RPMI7951 (cell line): ENCODE results near the gene PLEKHG1. TPM values are rescaled to one million over a fixed set of nuclear protein-coding genes. Genes with fewer than 3 reads are reported as not detected.

Experiments
- DNase-seq: peaks from one replicate; pipeline ENCODE4 v3.0.0-alpha.2; 2012; ENCODE audit warnings: low read depth
- total RNA-seq: library from RNA; depleted of rRNA; stranded (reverse); fragments of >200 nt; shearing (Covaris generic); gene quantifications from 2 replicates; pipeline ENCODE4 v1.2.3, GENCODE V29; 2014; rRNA removed

The PLEKHG1 gene
- total RNA-seq = under 0.01 and 0.12 TPM in 2 replicates

DNA sequence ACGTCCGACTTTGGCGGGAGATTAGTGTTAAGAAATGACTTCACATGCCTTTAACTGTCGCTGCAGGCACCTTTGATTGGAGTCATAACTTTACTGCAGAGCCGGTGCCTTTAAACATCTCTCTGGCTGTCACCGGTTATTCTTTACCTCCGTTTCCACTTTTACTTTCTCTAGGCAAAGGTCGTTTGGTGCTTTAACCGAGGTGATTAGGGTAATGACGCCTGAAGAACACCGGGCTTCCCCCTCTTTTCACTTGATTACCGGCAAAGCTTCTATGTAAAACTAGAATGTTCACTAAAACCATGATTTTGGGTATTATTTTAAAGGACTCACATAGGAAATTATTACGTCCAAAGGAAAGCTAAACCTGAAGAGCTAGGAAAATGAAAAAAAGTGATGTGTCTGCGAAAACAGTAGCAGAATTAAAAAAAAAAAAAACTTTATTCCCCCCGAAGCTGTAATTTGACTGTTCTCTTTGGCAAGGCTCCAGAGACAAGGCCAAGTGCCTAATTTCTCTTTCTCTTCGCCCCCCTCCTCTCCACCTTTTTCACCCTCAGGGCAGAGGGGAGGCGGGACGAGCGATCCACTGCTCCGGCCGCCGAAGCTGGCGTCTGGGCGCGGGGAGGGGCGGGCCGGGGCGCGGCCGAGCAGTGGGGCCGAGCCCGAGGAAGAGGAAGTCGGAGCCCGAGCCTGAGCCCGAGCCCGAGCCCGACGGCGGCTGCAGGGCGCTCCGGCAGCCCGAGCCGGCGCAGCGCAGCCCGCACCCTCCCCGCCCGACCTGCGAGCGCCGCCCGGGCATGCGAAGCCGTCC, at the start of gene PLEKHG1:
Gene PLEKHG1, plus strand, starts transcription at position 687 of the 811 bp plus-strand sequence. CDS start 133,797 bp downstream, outside the sequence.
- DNase-seq = peak; percentile 24

DNA sequence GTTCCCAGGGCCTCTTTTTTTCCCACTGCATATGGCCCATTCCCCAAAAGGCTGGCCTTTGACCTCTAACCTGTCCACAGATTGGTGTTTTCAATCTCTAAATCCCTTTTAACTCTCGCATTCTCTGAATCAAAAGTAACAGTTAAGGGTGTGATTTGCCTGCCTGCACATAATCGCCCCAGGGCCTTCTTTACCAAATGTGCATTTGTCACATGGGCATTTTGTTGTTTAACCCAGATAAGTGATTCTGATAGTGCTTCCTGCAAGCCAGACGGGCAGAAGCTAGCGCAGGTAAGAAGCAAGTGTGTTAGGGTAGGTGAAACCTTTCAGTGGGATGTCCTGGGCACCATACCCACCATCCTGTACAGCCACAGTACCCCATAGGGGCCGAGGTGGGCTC, 49.4 kb upstream of the PLEKHG1 start:
- DNase-seq = no peak

DNA sequence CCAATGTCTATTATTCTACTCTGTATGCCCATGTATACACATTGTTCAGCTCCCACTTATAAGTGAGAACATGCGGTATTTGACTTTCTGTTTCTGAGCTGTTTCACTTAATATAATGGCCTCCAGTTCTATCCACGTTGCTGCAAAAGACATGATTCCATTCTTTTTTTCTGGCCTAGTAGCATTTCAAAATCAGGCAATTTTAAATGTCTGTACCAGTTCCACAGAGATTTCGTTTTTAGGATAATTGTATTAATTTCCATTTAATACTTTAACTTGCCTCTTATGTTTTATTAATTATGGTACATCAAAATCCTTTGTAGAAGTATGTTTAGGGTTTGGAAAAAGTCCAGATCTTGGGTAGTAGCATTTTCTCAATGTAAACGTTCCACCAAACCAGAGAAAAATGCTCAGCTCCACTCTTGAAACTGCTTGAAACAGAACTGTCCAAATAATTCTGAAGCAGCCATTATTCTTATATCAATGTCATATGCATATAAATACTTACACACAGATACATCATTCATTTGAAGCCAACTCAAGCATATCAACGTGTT, 42.6 kb upstream of the PLEKHG1 start:
- no peak for DNase-seq

DNA sequence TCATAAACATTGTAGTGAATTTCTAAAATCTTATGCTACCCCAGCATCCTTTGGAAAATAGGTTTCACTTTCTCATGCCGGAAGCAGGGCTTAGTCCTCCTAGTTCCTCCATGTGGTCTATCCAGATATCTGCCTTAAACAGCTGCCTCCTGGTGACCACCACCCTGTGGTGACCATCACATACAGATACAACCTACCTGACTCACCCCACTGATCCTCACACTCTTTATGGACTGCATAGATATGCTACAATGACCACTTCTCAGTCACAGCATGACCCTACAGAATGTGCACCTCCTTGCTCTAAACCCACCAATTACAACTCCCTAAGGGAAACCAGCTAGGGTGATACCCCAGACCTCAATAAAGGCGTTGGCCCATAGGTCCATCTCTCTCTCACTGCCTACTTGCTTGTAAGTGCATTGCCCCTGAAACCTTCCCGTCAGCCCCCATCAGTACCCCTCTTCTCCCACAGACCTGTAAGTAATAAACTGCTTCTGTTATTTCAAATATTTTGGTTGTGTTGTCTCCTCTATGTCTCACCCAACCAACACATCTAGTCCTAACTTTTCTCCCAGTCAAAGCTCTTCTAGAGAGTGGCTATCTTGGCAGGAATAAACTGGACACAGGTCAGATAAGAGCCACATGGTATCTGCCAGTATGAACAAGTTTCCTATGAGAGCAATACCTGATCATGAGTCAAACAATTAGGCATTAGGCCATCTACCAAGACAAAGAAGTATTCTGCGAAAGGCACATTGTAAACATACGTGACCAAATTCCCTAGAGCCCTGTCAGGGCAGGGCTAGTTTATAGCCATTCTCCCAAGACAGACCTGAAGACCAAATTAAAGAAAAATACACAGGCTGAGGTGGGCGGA, 39.4 kb upstream of the PLEKHG1 start:
- no peak for DNase-seq

DNA sequence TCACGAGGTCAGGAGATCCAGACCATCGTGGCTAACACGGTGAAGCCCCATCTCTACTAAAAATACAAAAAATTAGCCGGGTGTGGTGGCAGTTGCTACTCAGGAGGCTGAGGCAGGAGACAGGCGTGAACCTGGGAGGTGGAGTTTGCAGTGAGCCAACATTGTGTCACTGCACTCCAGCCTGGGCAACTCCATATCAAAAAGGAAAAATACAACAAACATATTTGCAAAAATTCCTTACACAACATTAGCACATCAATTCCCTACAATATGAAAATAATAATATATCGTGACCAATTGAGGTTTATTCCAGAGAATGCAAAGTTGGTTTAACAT, 38.8 kb upstream of the PLEKHG1 start:
- DNase-seq = no peak

DNA sequence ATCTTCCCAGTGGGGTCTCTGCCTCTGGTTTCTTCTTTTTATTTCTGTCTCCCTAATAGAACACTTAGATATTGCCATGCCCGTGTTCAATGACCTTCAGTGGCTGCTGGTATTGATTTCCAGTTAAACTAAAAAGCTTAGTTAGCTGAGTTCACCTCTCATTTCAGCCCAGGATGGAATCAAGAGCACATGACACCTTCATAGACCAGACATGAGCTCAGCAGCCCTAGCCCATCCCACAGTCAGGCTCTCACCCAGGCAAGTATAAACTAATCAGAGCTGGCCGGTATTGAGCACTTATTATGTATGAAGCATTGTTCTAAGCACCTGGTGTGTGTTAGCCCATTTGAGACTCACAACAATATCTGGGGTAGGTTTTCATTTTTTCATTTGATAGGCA, 33.7 kb upstream of the PLEKHG1 start:
- no peak for DNase-seq

DNA sequence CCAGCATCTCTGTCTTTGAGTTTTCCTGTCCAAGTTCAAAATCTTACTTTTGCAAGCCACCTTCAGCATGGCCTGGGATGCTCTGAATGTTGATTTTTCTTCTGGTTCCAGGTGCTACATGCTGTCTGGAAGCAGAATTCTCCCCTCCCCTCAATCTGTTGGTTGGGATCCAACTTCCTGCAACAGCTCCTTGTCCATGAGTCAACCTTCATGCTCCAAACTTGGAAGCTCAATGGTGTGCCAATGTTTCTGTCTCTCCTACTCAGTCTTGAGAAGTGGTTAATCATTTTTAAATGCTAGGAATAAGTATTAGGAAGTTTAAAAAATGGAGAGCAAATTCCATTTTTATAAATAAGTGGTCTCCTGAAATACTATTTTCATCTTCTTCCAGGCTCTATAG, 33.2 kb upstream of the PLEKHG1 start:
- no peak for DNase-seq

DNA sequence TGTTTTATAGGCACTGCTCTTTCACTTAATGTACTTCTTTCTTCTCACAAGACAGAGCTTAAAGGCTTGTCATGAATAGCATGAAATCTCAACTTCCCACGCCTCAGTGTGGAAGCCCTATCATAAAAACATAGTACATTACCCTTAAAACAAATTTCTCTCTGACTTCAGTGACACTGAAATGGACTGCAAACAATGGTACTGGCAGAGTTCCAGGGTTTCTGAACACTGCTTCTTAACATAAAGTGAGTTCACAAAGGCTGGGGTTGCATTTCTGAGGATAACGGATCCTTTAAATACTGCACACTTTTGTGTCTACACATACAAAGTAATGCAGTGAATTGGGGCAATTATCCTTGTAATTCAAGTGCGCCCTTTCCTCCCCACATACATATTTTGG, 32.3 kb upstream of the PLEKHG1 start:
- peak; percentile 28 for DNase-seq

DNA sequence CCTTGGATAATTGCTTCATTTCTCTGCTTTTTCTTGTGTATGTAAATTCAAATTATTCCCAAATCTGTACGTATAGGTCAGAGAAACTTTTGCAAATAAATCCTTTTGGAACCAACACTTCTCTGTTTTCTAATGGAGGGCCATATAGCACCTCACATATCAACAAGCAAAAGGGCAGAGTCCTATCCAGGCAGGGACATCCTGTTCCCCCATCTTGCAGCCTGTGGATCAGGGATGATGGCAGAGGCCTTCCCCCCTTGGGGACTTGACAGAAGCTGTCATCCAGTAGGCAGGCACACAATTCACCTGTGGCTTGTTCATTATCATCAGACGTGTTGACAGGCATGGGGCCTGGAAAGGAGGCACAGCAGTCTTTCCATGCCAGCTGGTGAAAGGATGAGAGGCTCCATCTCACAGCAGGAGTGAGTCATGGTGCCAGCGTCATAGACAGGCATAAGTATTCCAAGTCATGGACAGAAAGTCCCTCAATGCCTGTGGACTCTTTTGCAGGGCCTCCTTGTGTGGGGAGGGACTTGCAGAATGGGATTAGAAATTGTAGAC, 31.8 kb upstream of the PLEKHG1 start:
- peak; percentile 33 for DNase-seq

DNA sequence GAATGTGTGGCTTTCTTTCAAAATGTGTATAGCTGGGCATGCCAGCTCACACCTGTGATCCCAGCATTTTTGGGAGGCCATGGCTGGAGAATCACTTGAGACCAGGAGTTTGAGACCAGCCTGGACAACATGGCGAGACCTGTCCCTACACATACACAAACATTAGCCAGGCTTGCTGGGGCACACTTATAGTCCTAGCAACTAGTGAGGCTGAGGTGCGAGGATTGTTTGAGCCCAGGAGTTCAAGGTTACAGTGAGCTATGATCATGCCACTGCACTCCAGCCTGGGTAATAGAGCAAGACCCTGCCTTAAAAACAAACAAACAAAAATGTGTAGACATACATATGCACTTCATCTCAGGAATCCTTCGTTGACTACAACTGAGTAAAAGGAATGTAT, 31.1 kb upstream of the PLEKHG1 start:
- no peak for DNase-seq

DNA sequence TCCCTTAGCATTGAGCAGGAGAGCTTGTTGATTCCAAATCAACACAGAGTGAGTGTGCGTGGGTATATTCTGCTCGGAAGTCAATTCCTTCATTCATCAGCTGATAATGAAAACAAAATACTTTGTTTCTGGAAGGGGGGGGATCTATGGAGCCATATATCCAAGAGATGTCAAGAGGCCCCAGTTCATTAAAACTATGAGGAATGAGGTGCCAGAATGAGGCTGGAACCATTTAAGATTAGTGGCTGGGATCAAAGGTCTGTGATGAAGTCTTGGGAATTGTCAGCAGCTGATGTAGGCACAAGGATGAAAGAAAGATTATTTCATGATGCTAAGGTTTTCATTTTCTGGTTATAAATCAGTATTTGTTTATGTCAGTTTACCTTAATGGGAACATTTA, 30.5 kb upstream of the PLEKHG1 start:
- DNase-seq = no peak

DNA sequence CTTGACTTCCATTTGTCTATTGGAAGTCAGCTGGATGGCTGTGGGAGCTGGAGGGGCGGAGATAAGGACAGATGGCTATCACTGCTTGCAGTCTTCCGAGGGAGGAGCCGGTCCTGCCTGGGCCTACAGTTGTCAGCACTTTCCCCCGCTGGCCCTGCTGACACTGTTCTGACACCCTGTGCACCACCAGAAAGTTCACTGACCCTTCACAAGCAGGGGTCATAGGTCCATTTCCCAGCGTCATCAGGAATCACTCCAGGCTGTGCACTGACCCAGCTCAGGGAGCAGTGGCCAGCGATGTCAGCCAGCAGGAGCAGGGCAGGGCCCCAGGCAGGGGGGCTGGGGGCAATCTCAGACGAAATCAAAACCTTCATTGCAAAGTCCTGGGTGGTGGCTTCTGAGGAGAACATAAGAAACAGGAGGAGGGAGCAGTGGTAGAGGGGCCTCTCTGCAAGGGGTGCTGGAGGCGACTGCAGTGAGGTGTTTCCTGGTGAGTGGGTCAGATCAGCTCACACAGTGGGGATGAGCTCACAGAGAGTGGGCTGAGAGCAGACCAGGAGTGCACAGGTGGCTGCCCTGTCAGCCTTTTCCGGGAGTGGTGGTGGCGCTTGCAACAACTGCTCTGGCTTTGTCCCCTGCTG, 26.5 kb upstream of the PLEKHG1 start:
- no peak for DNase-seq

DNA sequence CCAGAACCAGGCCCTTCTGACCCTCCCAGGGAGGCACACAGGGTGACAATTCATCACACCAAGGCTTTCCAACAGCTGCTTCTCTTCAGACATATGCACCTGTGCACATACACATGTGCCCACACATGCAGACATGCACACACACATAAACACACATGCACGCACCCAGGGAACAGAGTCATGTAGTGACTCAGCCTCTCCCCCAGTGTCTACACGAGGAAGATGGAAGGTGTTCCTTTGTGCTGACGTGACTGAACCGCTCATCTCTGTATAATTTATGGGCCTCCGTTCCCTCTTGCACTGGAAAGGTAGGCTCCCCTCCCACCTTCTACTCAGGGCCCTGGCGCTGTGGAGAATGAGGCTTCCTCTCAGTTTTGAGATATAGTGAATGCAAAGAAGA, 23.8 kb upstream of the PLEKHG1 start:
- DNase-seq = no peak

DNA sequence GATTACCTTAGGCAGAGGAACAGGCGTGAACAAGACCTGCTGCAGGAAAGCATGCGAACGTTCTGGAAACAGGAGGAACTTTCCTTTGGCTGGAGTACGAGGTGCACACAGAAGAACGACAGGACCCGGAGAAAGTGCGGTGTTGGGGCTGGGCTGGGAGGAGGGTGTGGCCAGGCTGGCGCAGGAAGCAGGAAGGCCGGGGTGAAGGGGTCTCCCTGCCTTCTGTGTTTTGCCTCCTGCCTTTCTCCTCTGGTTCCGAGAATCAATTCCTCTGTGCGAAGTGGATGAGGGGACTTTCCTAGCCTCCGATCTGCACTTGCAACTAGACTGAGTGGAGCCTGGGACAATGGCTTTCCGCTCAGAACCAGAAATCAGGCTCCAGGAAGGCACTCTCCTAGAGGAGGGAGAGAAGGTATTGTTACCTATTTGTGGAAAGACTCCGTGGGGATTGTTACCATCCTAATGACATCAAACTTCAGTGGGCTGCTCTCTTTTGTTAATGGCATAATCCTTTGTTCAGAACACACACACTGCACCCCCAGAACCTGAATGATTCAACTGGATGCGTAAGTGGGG, 22.9 kb upstream of the PLEKHG1 start:
- no peak for DNase-seq

DNA sequence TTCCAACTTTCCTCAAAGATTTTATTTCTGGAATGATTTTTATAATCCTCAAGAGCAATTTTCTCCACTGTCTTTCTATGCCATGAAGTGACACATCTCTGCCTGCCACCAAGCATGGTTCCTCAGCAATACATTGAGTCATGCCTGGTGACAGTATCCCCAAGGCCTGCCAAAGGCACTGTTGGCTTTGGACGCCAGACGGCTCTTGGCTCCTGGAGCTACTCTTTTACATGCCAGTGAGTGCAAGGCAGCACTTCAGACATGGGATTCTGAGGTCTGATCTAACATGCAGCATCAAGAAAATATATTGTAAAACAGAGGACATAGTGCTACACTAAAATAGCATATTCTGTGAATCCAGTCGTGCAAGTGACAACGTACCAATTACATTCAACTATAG, 20.1 kb upstream of the PLEKHG1 start:
- no peak for DNase-seq

DNA sequence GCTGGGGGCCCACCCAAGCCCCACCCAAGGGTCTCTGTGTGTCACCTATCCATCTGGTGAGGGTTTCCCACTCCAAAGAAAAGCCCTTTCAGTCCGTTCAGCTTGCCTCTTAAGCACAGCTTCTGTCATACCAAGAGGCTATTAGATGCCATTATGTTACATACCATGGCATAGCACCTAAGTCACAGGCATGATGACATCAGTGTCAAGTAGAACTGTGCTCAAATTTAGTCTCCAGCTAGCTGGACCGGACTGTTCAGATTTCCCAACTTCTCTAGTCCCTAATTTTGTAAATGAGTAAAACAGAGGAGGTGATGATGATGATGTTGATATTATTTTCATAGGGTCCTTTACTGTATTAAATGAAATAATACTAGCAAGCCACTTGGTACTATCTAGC, 19.2 kb upstream of the PLEKHG1 start:
- DNase-seq = no peak

DNA sequence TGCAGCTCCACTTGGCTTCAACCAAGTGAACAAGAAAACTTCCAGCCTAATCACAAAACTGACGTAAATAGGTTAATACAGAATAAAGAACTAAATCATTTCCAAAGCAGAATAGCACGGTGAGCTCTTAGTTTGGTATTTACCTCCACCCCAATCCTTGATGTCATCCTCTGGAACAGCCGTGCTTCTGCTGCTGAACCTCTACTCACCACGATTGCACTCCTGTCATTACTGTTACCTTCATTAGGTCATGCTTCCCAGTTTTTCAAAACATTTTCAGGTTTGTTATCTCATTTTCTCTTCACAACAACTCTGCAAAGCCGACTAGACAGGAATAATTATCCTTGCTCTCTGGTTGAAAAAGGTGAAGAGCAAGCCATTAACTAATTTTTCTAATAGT, 15.6 kb upstream of the PLEKHG1 start:
- DNase-seq = no peak

DNA sequence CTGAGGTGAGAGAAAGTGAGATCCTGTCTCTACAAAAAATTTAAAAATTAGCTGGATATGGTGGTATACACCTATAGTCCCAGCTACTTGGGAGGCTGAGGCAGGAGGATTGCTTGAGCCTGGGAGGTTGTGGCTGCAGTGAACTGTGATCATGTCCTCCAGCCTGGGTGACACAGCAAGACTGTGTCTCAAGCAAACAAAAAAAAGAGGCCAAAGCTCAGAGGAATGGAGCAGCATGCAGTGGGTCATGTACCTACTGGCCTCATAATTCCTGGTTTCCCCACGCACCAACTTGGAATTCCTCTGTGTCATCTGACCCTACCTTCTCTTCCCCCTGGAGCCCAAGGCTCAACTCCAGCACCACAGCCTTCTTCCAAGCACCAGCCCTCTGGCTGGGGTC, 15.1 kb upstream of the PLEKHG1 start:
- DNase-seq = no peak

DNA sequence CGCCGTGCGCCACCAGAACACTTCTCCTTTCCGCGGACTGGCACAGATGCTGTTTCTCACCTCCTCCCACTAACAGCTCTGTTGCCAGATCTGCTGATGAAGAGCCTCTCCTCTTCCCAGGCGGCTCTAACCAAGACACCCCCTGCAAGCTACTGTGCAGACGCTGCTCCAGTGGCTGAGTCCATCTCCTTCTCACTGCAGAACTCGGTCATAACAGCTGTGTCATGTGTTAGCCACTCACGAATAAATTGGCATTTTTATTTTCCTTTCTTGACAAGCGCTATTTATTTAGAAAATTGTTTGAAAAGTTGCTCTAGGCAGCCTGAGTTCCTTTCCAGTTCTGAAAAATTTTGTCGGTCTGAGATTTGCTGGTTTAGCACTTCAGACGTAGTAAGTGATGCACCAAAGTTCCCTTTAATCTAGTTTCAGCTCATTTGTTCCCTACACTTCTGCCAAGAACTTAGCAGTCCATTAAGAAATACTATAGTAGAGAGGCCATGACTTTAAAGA, 12.8 kb upstream of the PLEKHG1 start:
- DNase-seq = no peak

DNA sequence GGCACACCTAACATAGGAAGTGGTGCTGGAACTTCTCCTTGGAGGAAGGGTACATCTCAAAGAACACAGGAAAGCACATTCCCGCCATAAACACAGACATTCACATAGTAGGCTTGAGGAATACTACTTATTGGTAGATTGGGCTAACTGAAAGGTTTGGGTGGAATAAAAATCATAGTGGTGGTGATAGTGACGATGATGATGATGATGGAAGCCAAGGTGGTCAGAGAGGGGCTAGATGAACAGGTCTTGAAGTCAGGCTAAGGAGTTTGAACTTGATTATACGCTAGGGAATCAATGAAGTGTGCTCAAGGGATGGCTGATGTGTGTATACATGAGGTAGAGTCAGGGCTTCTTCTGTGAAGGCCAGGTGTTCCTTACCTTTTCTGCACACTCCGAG, 12.0 kb upstream of the PLEKHG1 start:
- no peak for DNase-seq

DNA sequence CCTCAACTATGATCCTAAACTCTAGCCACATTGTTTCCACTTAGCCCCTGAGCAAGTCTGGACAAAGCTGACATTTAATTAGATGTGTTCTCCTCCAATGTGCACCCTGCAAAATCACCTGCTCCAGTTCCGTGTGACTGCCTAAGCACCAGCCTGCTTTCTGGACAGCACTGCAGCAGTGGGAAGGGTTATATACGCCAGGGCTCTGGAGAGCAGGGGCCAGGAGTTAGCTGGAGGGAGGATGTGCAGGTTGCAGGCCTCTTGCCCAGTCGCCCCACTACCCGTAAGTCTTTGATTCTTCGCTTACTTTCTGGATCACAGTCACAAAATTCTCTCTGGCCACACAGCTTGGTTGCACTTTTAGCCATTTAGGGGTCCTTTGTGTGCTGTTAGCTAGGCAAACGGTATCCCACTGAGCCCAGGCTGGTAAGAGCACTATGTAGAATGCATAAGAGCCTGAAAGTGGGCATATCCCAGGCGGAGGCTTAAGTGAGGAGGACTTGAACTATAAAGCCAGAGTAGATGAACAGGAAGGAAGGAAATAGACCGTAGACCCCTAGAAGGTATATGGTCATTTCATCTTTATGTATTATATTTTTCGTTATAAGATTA, 10.7 kb upstream of the PLEKHG1 start:
- DNase-seq = no peak
